Measurements from ENCODE around the gene TGFB1.
A peak's percentile ranks its signal among the peaks of the same experiment; 100 is the strongest.

The TGFB1 gene

DNA sequence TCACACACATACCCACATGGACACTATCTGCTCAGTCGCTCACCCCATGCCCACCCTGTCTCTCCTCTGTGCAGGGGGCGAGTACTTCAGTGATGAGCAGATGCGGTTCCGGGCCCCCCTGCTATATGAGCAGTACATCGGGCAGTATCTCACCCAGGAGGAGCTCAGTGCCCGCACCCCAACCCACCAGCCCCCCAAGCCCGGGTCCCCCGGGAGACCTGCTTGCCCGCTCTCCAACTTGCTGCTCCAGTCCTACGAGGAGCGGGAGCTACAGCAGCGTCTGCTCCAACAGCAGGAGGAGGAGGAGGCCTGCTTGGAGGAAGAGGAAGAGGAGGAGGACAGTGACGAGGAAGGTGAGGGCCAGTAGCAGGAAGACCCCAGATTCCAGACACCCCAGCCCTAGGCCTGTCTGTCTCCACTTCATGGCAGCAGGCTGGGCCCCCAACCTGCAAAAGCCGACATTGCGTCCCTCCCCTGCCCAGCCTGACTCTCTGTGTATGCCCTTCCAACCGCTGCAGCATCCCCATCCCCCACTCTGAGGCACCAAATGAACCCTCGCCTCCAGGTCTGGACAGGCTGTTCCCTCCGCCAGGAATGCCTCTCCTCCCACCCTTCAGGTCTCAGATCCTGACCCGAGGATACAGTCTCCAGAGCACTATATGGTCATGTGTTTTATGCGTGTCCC is 34.1 kb downstream of the TGFB1 start:
- no peak overlapping the region for H3K4me3 ChIP-seq (ENCODE audit: low read depth, low read length)
- in situ Hi-C loops (cut with HindIII; ENCODE audit: low sequenced_read_pairs): no loop called here
- TF ChIP-seq, protein P1, sequence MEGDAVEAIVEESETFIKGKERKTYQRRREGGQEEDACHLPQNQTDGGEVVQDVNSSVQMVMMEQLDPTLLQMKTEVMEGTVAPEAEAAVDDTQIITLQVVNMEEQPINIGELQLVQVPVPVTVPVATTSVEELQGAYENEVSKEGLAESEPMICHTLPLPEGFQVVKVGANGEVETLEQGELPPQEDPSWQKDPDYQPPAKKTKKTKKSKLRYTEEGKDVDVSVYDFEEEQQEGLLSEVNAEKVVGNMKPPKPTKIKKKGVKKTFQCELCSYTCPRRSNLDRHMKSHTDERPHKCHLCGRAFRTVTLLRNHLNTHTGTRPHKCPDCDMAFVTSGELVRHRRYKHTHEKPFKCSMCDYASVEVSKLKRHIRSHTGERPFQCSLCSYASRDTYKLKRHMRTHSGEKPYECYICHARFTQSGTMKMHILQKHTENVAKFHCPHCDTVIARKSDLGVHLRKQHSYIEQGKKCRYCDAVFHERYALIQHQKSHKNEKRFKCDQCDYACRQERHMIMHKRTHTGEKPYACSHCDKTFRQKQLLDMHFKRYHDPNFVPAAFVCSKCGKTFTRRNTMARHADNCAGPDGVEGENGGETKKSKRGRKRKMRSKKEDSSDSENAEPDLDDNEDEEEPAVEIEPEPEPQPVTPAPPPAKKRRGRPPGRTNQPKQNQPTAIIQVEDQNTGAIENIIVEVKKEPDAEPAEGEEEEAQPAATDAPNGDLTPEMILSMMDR (IDR thresholded peaks at IDR 0.05; ENCODE audit: low read depth, low read length, missing control alignments): no peak
- DNase-seq (ENCODE audit: low read depth): no peak

DNA sequence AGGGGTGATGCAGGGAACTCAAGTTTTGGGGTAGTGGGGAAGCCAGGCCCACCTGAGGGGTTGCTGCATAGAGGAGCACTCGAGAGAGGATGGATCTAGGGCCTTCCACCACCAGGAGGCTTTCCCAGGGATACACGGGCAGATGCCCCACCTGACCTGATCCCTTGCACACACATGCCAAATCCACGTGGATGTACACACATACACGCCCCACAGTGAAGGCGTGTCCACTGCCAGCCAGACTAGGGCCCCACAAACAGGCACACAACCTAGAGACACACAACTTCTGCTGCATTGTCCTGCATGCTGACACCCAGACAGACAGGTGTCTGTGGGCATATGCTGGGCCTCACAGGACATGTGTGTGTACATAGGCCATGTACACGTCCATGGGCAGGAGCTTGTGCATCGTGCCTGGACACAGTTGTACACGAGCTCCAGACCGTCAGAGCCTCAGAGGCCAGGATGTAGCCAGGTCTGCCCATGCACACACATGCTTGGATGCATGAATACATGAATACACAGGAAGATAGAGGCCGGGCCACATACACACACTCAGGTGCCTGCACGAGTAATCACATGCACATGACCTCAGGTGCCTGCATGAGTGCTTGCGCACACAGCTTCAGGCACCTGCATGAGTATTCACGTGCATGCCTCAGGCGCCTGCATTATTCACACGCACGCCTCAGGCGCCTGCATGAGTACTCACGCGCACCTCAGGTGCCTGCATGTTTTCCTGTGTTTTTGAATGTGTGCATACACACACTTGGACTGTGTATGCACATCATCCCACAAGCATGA is 34.8 kb downstream of the TGFB1 start:
- in situ Hi-C loops (cut with HindIII; ENCODE audit: low sequenced_read_pairs): no loop called here
- no peak for DNase-seq (ENCODE audit: low read depth)
- TF ChIP-seq, protein P1 (IDR thresholded peaks at IDR 0.05; ENCODE audit: low read depth, low read length, missing control alignments): no peak
- H3K4me3 ChIP-seq (ENCODE audit: low read depth, low read length): no peak overlapping the region

DNA sequence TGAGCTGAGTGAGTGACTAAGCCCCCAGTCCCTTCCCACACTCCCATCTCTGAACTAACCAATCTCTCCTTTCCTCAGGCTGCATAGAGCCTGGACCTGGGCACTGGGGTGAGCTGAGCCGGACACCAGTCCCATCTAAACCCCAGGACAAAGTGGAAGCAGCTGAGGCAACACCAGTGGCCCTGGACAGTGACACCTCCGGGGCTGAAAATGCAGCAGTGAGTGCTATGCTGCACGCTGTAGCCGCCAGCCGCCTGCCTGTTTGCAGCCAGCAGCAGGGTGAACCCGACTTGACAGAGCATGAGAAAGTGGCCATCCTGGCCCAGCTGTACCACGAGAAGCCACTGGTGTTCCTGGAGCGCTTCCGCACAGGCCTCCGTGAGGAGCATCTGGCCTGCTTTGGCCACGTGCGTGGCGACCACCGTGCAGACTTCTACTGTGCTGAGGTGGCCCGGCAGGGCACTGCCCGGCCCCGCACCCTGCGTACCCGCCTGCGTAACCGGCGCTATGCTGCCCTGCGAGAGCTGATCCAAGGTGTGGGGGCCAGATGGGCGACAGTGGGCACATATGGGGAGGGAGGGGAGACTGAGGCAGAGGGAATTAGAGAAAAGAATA is 37.3 kb downstream of the TGFB1 start:
- TF ChIP-seq, protein P1 (IDR thresholded peaks at IDR 0.05; ENCODE audit: low read depth, low read length, missing control alignments): no peak

DNA sequence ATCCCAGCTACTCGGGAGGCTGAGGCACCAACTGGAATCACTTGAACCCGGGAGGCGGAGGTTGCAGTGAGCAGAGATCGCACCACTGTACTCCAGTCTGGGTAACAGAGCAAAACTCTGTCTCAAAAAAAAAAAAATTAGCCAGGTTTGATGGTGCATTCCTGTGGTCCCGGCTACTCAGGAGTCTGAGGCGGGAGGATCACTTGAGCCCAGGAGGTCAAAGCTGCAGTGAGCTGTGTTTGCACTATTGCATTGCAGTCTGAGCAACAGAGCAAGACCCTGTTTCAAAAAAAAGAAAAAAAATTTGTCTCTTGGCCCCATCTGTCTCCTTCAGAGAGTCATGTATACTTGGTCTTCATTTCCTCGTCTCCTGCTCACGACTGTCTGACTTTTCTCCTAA is 42.1 kb downstream of the TGFB1 start:
- H3K4me3 ChIP-seq (ENCODE audit: low read depth, low read length): peak overlapping the region; percentile 89
- in situ Hi-C loops (cut with HindIII; ENCODE audit: low sequenced_read_pairs): no loop called here
- TF ChIP-seq, protein P1 (IDR thresholded peaks at IDR 0.05; ENCODE audit: low read depth, low read length, missing control alignments): no peak
- DNase-seq (ENCODE audit: low read depth): no peak

More for the DNA sequence above, 37.3 kb downstream of the TGFB1 start:
- no peak overlapping the region for H3K4me3 ChIP-seq (ENCODE audit: low read depth, low read length)
- DNase-seq (ENCODE audit: low read depth): no peak
- in situ Hi-C loops (cut with HindIII; ENCODE audit: low sequenced_read_pairs): no loop called here

DNA sequence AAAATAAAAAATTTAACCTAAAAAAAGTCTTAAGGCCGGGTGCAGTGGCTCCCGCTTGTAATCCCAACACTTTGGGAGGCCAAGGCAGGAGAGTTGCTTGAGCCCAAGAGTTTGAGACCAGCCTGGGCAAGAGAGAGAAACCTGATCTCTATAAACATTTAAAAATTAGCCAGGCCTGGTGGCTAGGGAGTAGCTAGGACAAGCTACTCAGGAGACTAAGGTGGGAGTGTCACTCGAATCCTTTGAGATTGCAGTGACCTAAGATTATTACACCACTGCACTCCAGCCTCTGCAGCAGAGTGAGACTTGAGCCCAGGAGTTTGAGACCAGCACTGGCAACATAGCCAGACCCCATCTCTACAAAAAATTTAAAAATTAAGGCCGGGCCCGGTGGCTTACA is 42.6 kb downstream of the TGFB1 start:
- TF ChIP-seq, protein P1 (IDR thresholded peaks at IDR 0.05; ENCODE audit: low read depth, low read length, missing control alignments): no peak
- in situ Hi-C loops (cut with HindIII; ENCODE audit: low sequenced_read_pairs): no loop called here
- H3K4me3 ChIP-seq (ENCODE audit: low read depth, low read length): peak overlapping the region; percentile 89
- no peak for DNase-seq (ENCODE audit: low read depth)

DNA sequence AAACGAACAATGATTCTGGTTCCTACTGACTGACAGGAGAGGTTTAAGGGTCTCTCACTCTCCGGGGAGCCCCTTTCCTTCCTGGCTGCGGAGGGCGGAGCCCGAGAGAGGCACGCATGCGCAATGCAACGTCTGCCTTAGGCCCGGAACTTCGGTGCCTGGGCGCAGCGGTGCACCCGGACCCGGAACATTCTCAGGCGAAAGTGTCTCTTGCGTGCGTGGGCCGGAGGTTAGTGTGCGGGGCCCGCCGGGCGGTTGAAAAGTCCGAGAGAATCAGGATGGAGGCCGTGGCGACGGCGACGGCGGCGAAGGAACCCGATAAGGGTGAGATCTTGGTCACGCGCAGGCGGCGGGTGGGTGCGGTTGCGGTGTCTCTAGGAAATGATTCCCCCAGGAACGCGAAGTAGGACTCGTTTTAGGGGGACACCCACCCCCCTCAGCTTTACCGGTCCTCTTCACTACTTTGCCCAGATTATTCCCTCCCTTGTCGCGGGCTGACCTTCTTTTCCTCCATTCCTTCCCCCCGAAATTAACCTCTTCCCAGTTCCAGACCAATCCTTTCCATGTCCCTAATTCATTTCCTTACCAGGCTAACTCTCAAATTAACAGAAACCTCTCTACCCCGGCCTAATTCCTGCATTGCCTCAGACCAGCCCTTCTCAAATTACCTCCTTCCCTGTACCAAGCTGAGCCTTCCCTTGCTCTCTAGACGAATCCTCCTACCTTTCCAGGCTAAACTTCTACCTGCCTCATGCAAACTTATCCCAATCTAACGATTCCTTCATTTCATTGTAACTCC is 43.5 kb downstream of the TGFB1 start, which contains the start of gene CCDC97:
CCDC97 (plus strand) TSS at position 140 of the 799 bp plus-strand sequence; CDS start at position 279, 139 bp downstream.
- H3K4me3 ChIP-seq (ENCODE audit: low read depth, low read length): peak within 1 kb of the TSS; percentile 89
- TF ChIP-seq, protein P1 (IDR thresholded peaks at IDR 0.05; ENCODE audit: low read depth, low read length, missing control alignments): no peak
- in situ Hi-C loops (cut with HindIII; ENCODE audit: low sequenced_read_pairs): no loop called here
- DNase-seq (ENCODE audit: low read depth): peak; percentile 66

Data from astrocyte of the cerebellum (primary cell).